HCT116 (cell line): ENCODE results near the gene SFXN2. TPM values are rescaled to one million over a fixed set of nuclear protein-coding genes. Genes with fewer than 3 reads are reported as not detected.

Experiments used
- ATAC-seq: fragments of 200-7000 bp; cut with Tn5 transposase; 2 replicates; pipeline ENCODE4 v1.9.1; 2020; ENCODE audit warnings: mild to moderate bottlenecking, moderate library complexity
- BruUV-seq: library from RNA; stranded (reverse); fragments of 400-500 nt; replicated peaks from 2 replicates; lab custom pipeline; 2021; lab: Mats Ljungman, UMichigan
- CTCF ChIA-PET: fragments of 300-600 bp; sonication (Branson Sonifier 250); formaldehyde crosslinking; loops from one replicate; lab custom pipeline; 2021; ENCODE audit warnings: antibody characterized with exemption; lab: Charles Lee
- POLR2A ChIA-PET: fragments of 300-600, 350-600 bp; sonication (Branson Sonifier 250); formaldehyde crosslinking; loops from one replicate; lab custom pipeline; 2021; ENCODE audit warnings: antibody characterized with exemption; lab: Charles Lee
- RAD21 ChIA-PET, 2 experiments: fragments of 300-600 bp; sonication (Branson Sonifier 250); formaldehyde crosslinking; loops; one replicate each; lab custom pipeline; 2023; ENCODE audit warnings: low total read pairs in 2 of 2; ENCODE audit not compliant: uncharacterized antibody in 2 of 2, unreplicated experiment in 2 of 2, low non-redundant PET in 1 of 2; lab: Charles Lee
- DNase-seq: peaks from one replicate; pipeline ENCODE4 v3.0.0-alpha.2; 2010; ENCODE audit warnings: low read depth, low spot score
- H2AFZ ChIP-seq: fragments of 200-600 bp; shearing (Covaris generic), sonication (generic); 2 replicates; pipeline ENCODE4 v1.6.1; 2017; ENCODE audit warnings: low read depth, mixed run types, mixed read lengths, antibody characterized with exemption, low read length; ENCODE audit not compliant: poor library complexity, severe bottlenecking
- H3K27ac ChIP-seq: 2 replicates; pipeline ENCODE4 v1.5.1; 2012; ENCODE audit warnings: low read depth, low read length
- H3K27me3 ChIP-seq: fragments of 200-600 bp; sonication (generic); 2 replicates; pipeline ENCODE4 v1.6.1; 2016; ENCODE audit warnings: mixed run types, low read length, mixed read lengths; ENCODE audit not compliant: insufficient read depth
- H3K36me3 ChIP-seq, 2 experiments: fragments of 200-500 bp in 1 of 2; fragments of 200-600 bp in 1 of 2; sonication (Bioruptor generic) in 1 of 2; sonication (generic) in 1 of 2; 2 replicates each; pipeline versions ENCODE4 v1.5.1 to v1.6.1; 2014 to 2016; ENCODE audit warnings: low read length in 2 of 2, inconsistent platforms in 1 of 2, mixed read lengths in 1 of 2, mixed run types in 1 of 2; ENCODE audit not compliant: insufficient read depth in 2 of 2, control insufficient read depth in 1 of 2
- H3K4me1 ChIP-seq, 2 experiments: fragments of 200-600 bp in 1 of 2; sonication (generic) in 1 of 2; 2 replicates each; pipeline versions ENCODE4 v1.5.1 to v1.6.1; 2012 to 2017; ENCODE audit warnings: low read length in 2 of 2, inconsistent platforms in 1 of 2, mild to moderate bottlenecking in 1 of 2, mixed read lengths in 1 of 2, mixed run types in 1 of 2, moderate library complexity in 1 of 2; ENCODE audit not compliant: insufficient read depth in 2 of 2, control insufficient read depth in 1 of 2
- H3K4me2 ChIP-seq: fragments of 200-600 bp; sonication (generic); 2 replicates; pipeline ENCODE4 v1.6.1; 2017; ENCODE audit warnings: mixed run types, low read length, mixed read lengths
- H3K4me3 ChIP-seq, 2 experiments: fragments of 200-600 bp in 1 of 2; sonication (generic) in 1 of 2; replicated peaks in 1 of 2; 2 replicates each; pipeline ENCODE4 v1.5.1; 2011 to 2016; ENCODE audit warnings: low read length in 2 of 2, control low read depth in 1 of 2, low read depth in 1 of 2, mild to moderate bottlenecking in 1 of 2, mixed read lengths in 1 of 2, mixed run types in 1 of 2
- H3K79me2 ChIP-seq: fragments of 200-600 bp; sonication (generic); 2 replicates; pipeline ENCODE4 v1.6.1; 2017; ENCODE audit warnings: mild to moderate bottlenecking, mixed run types, low read length, moderate library complexity, mixed read lengths; ENCODE audit not compliant: insufficient read depth
- H3K9ac ChIP-seq: fragments of 200-600 bp; sonication (generic); 2 replicates; pipeline ENCODE4 v1.6.1; 2016; ENCODE audit warnings: low read length, mixed read lengths
- H3K9me2 ChIP-seq: fragments of 200-600 bp; sonication (generic), shearing (Covaris generic); 2 replicates; pipeline ENCODE4 v1.6.1; 2017; ENCODE audit warnings: mixed run types, mild to moderate bottlenecking, moderate library complexity; ENCODE audit not compliant: insufficient read depth
- H3K9me3 ChIP-seq, 2 experiments: fragments of 200-500 bp in 1 of 2; fragments of 200-600 bp in 1 of 2; sonication (Bioruptor generic) in 1 of 2; sonication (generic) in 1 of 2; 2 replicates each; pipeline ENCODE4 v1.6.1; 2014 to 2017; ENCODE audit warnings: low read length in 2 of 2, mixed read lengths in 2 of 2, inconsistent platforms in 1 of 2, low read depth in 1 of 2, mild to moderate bottlenecking in 1 of 2, mixed run types in 1 of 2, moderate library complexity in 1 of 2; ENCODE audit not compliant: control insufficient read depth in 1 of 2, insufficient read depth in 1 of 2
- H4K20me1 ChIP-seq: fragments of 200-600 bp; sonication (generic), shearing (Covaris generic); 2 replicates; pipeline ENCODE4 v1.6.1; 2017; ENCODE audit warnings: mixed run types, mild to moderate bottlenecking, moderate library complexity; ENCODE audit not compliant: insufficient read depth
- ATF3 ChIP-seq: IDR thresholded peaks from 2 replicates; pipeline ENCODE4 v1.6.1; 2012
- CBX3 ChIP-seq: IDR thresholded peaks from 2 replicates; pipeline ENCODE4 v1.6.1; 2012; ENCODE audit warnings: low read depth
- EGR1 ChIP-seq: IDR thresholded peaks from 2 replicates; pipeline ENCODE4 v1.6.1; 2012; ENCODE audit warnings: low read depth
- ELF1 ChIP-seq: IDR thresholded peaks from 2 replicates; pipeline ENCODE4 v1.6.1; 2012; ENCODE audit warnings: low read depth, borderline replicate concordance
- EZH2phosphoT487 ChIP-seq: fragments of 200-600 bp; IDR thresholded peaks from 2 replicates; pipeline ENCODE4 v1.6.1; 2018; ENCODE audit warnings: antibody characterized with exemption, borderline replicate concordance
- FOSL1 ChIP-seq: IDR thresholded peaks from 2 replicates; pipeline ENCODE4 v1.6.1; 2012; ENCODE audit warnings: low read depth
- MAX ChIP-seq: IDR thresholded peaks from 2 replicates; pipeline ENCODE4 v1.6.1; 2012
- POLR2A ChIP-seq: IDR thresholded peaks from 2 replicates; pipeline ENCODE4 v1.7.0; 2011; ENCODE audit warnings: borderline replicate concordance; ENCODE audit not compliant: insufficient read depth, insufficient read length; ENCODE audit errors: extremely low read depth
- REST ChIP-seq: IDR thresholded peaks from 2 replicates; pipeline ENCODE4 v1.6.1; 2012; ENCODE audit warnings: low read depth
- ZFX ChIP-seq: fragments of 450-650 bp; IDR thresholded peaks from 2 replicates; pipeline ENCODE4 v1.6.1; 2017
- intact Hi-C: fragments of 100-400 bp; cut with micrococcal nuclease; formaldehyde crosslinking; loops from 2 replicates; pipeline ENCODE4 v1.10.0; 2022
- total RNA-seq: library from RNA; stranded (reverse); gene quantifications from one replicate; pipeline ENCODE4 v1.2.1, GENCODE V29; 2021; ENCODE audit not compliant: unreplicated experiment

Gene SFXN2
- total RNA-seq, 1 experiment from 2014 or later, result 22.9 TPM

- no peaks in the 10 kb centered on the region for H3K79me2 ChIP-seq
- no peak overlapping the region for H3K4me2 ChIP-seq
- ChIA-PET CTCF (no interaction called here), RAD21 (no interaction called here), POLR2A (no interaction called here)
- ATAC-seq (no peak), DNase-seq (no peak)
- H3K4me1 ChIP-seq, result peaks cover 0 to 7% of the 10 kb centered on the region in 2 experiments; a peak in 1 of 4 replicates
- intact Hi-C loops, result no loop called here
- H3K9ac ChIP-seq, result no peak overlapping the region
- TF ChIP-seq FOSL1 (no peak), REST (no peak), CBX3 (no peak)
- no peaks in the 10 kb centered on the region for H4K20me1 ChIP-seq
- H2AFZ ChIP-seq, result no peak overlapping the region
- no peak overlapping the region for H3K4me3 ChIP-seq
- H3K27ac ChIP-seq, result no peak overlapping the region
- no peaks in the 10 kb centered on the region for H3K27me3 ChIP-seq
- H3K9me2 ChIP-seq, result no peaks in the 10 kb centered on the region
- no peaks in the 10 kb centered on the region for H3K36me3 ChIP-seq
- no peaks in the 10 kb centered on the region for H3K9me3 ChIP-seq
- no TSS peak for BruUV-seq
Measured at GRCh38 chr10:102770792-102771191, 56.4 kb downstream of the SFXN2 start.

- Histone ChIP-seq H3K4me2 (no peak overlapping the region), H3K9ac (no peak overlapping the region), H3K4me1 (no peaks in the 10 kb centered on the region), H3K9me3 (no peaks in the 10 kb centered on the region), H3K27me3 (no peaks in the 10 kb centered on the region), H3K79me2 (no peaks in the 10 kb centered on the region), H4K20me1 (no peaks in the 10 kb centered on the region), H3K27ac (no peak overlapping the region), H2AFZ (no peak overlapping the region), H3K9me2 (no peaks in the 10 kb centered on the region), H3K36me3 (no peaks in the 10 kb centered on the region), H3K4me3 (no peak overlapping the region)
- POLR2A ChIA-PET, result no interaction called here
- BruUV-seq, result no TSS peak
- CTCF ChIA-PET, result no interaction called here
- RAD21 ChIA-PET, result no interaction called here
- intact Hi-C loops, result no loop called here
- no peak for ATAC-seq
- no peak for TF ChIP-seq ATF3
- TF ChIP-seq EZH2phosphoT487, result no peak
- no peak for TF ChIP-seq ZFX
- no peak for TF ChIP-seq ELF1
- TF ChIP-seq POLR2A, result no peak
- TF ChIP-seq EGR1, result no peak
- TF ChIP-seq MAX, result no peak
- no peak for DNase-seq
Measured at GRCh38 chr10:102773320-102773719, 58.9 kb downstream of the SFXN2 start.
